ENCODE measurements around the gene SALL3.

The SALL3 gene

GRCh38 chr18:78979730-78980278 is at the start of gene SALL3:
SALL3 (plus strand) TSS chr18:78979818; CDS start chr18:78980275, 457 bp downstream.
- Histone ChIP-seq H2AFZ (ENCODE audit: low read depth, low read length) (no peak within 1 kb of the TSS), H3K27me3 (ENCODE audit: insufficient read depth, low read length, poor library complexity) (no peaks in the 10 kb centered on the region), H3K4me2 (ENCODE audit: insufficient read depth, low read length) (no peak within 1 kb of the TSS), H3K79me2 (ENCODE audit: insufficient read depth, low read length) (no peaks in the 10 kb centered on the region), H4K20me1 (ENCODE audit: insufficient read depth, low read length) (no peaks in the 10 kb centered on the region), H3K27ac (ENCODE audit: low read length) (no peak within 1 kb of the TSS), H3K9ac (ENCODE audit: low read depth, low read length) (no peak within 1 kb of the TSS), H3K9me3 (ENCODE audit: insufficient read depth, low read length, severe bottlenecking) (no peaks in the 10 kb centered on the region), H3K36me3 (ENCODE audit: insufficient read depth, low read length) (no peaks in the 10 kb centered on the region), H3K4me3 (ENCODE audit: low read depth in 1 of 2, low read length in 2 of 2) (no peak within 1 kb of the TSS), H3K4me1 (ENCODE audit: insufficient read depth, low read length) (no peaks in the 10 kb centered on the region)
- no peak for DNase-seq
- ATAC-seq (ENCODE audit: insufficient read depth, low read depth) = no peak
- TF ChIP-seq EZH2 (IDR thresholded peaks at IDR 0.05; ENCODE audit: borderline replicate concordance, low read depth, low read length, severe bottlenecking) = no peak
- TF ChIP-seq, protein P1, sequence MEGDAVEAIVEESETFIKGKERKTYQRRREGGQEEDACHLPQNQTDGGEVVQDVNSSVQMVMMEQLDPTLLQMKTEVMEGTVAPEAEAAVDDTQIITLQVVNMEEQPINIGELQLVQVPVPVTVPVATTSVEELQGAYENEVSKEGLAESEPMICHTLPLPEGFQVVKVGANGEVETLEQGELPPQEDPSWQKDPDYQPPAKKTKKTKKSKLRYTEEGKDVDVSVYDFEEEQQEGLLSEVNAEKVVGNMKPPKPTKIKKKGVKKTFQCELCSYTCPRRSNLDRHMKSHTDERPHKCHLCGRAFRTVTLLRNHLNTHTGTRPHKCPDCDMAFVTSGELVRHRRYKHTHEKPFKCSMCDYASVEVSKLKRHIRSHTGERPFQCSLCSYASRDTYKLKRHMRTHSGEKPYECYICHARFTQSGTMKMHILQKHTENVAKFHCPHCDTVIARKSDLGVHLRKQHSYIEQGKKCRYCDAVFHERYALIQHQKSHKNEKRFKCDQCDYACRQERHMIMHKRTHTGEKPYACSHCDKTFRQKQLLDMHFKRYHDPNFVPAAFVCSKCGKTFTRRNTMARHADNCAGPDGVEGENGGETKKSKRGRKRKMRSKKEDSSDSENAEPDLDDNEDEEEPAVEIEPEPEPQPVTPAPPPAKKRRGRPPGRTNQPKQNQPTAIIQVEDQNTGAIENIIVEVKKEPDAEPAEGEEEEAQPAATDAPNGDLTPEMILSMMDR (IDR thresholded peaks at IDR 0.05; ENCODE audit: borderline replicate concordance, extremely low read depth, low read length, poor library complexity, severe bottlenecking) = no peak

DNA sequence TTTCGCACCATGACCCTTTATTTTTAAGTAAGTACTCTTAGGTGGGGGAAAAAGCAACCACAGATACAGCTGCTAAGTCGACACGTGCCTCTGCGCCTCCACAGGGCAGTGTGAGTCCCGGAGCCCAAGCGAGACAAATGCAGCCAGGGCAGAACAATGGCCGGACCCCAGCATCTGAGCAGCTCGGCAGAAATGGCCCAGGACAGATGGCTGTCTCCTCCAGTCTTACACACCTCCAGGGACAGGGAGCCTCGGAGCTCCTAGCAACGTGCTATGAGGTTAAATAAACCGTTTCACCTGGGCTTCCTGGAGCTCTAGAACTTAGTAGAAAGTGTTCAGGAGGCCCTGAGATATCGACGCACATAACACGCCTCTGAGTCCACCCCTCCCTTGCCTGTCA is 47.3 kb upstream of the SALL3 start:
- no peak overlapping the region for H3K4me2 ChIP-seq (ENCODE audit: insufficient read depth, low read length)
- no peak for ATAC-seq (ENCODE audit: insufficient read depth, low read depth)

GRCh38 chr18:78934003-78934402 is 45.6 kb upstream of the SALL3 start:
- Histone ChIP-seq H4K20me1 (ENCODE audit: insufficient read depth, low read length) (no peaks in the 10 kb centered on the region), H3K79me2 (ENCODE audit: insufficient read depth, low read length) (no peaks in the 10 kb centered on the region), H3K27me3 (ENCODE audit: insufficient read depth, low read length, poor library complexity) (no peaks in the 10 kb centered on the region), H3K27ac (ENCODE audit: low read length) (no peak overlapping the region), H3K36me3 (ENCODE audit: insufficient read depth, low read length) (no peaks in the 10 kb centered on the region), H3K4me3 (ENCODE audit: low read depth in 1 of 2, low read length in 2 of 2) (no peak overlapping the region), H2AFZ (ENCODE audit: low read depth, low read length) (no peak overlapping the region), H3K9me3 (ENCODE audit: insufficient read depth, low read length, severe bottlenecking) (no peaks in the 10 kb centered on the region), H3K4me1 (ENCODE audit: insufficient read depth, low read length) (no peaks in the 10 kb centered on the region), H3K9ac (ENCODE audit: low read depth, low read length) (no peak overlapping the region), H3K4me2 (ENCODE audit: insufficient read depth, low read length) (no peak overlapping the region)
- no peak for ATAC-seq (ENCODE audit: insufficient read depth, low read depth)
- no peak for TF ChIP-seq EZH2 (IDR thresholded peaks at IDR 0.05; ENCODE audit: borderline replicate concordance, low read depth, low read length, severe bottlenecking)
- TF ChIP-seq, protein P1 (IDR thresholded peaks at IDR 0.05; ENCODE audit: borderline replicate concordance, extremely low read depth, low read length, poor library complexity, severe bottlenecking) = no peak
- DNase-seq = no peak

More for the DNA sequence above, 47.3 kb upstream of the SALL3 start:
- H3K4me3 ChIP-seq (ENCODE audit: low read depth in 1 of 2, low read length in 2 of 2) = no peak overlapping the region
- H3K9ac ChIP-seq (ENCODE audit: low read depth, low read length) = no peak overlapping the region
- TF ChIP-seq EZH2 (IDR thresholded peaks at IDR 0.05; ENCODE audit: borderline replicate concordance, low read depth, low read length, severe bottlenecking) = no peak
- TF ChIP-seq, protein P1 (IDR thresholded peaks at IDR 0.05; ENCODE audit: borderline replicate concordance, extremely low read depth, low read length, poor library complexity, severe bottlenecking) = no peak
- no peak overlapping the region for H2AFZ ChIP-seq (ENCODE audit: low read depth, low read length)
- no peaks in the 10 kb centered on the region for H3K9me3 ChIP-seq (ENCODE audit: insufficient read depth, low read length, severe bottlenecking)
- no peaks in the 10 kb centered on the region for H3K27me3 ChIP-seq (ENCODE audit: insufficient read depth, low read length, poor library complexity)
- H4K20me1 ChIP-seq (ENCODE audit: insufficient read depth, low read length) = no peaks in the 10 kb centered on the region
- no peak for DNase-seq
- H3K36me3 ChIP-seq (ENCODE audit: insufficient read depth, low read length) = no peaks in the 10 kb centered on the region
- H3K27ac ChIP-seq (ENCODE audit: low read length) = no peak overlapping the region
- no peaks in the 10 kb centered on the region for H3K4me1 ChIP-seq (ENCODE audit: insufficient read depth, low read length)
- H3K79me2 ChIP-seq (ENCODE audit: insufficient read depth, low read length) = no peaks in the 10 kb centered on the region
